ENCODE data around the gene NAA20. TPM values are rescaled to one million over a fixed set of nuclear protein-coding genes. Genes with fewer than 3 reads are reported as not detected.
"Not testable (repeated sequence)": the region's sequence is repeated elsewhere in the genome, so short reads cannot be mapped to it uniquely, and the experiment has no call there.

The NAA20 gene
- total RNA-seq, 1 donor from 2014 or later, result 44.8 TPM

DNA sequence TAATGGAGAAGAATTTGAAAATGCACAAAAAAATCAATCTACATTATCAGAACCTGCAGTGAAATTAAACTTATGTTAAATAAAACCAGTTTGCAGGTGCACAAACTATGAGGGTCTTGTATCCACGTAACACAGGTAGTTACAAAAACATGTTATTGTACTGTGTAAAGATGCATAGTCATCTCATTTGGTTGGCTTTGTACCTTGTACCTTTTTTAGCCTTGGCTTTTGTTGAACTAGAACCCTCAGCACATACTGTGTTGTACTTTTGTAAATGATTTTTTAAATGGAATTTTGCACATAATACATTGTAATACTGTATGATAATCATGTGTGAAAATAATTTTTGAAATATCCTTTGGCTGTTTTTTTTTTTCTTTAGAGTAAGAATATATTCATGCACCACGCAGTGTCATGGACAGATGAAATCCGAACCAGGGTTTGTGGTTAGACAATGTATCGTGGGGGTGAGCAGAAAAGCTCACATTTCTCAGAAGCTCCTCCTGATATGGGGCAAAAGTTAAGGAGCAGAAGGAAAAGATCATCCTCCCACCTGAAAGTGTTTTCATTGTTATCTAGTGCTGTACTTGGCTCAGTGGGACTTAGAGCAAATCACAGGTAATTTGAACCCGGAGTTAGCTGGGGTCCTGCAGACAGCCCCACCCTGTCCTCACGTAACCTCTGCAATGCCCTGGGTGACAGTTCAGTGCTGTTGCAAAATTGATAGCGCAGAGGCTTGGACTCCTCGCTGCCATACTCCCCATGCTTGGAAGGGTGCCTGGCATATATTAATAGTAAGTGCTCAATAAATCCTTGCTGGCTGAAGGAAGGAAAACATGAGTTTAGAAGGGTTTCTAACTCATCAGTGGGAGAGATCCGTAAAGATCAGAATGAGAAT lies 14.8 kb upstream of the NAA20 start:
- no peak for DNase-seq
- peaks cover 34% of the 10 kb centered on the region for H3K27me3 Mint-ChIP-seq
- no peak overlapping the region for H3K27ac Mint-ChIP-seq
- ChIA-PET CTCF (no interaction called here), POLR2A (interaction anchor here (0.7 kb wide), 1 partner anchor 10 kb away, joined by 4 read pairs; no protein-coding TSS in a partner anchor)
- no peaks in the 10 kb centered on the region for H3K36me3 Mint-ChIP-seq (ENCODE audit: low read depth)
- intact Hi-C loops (cut with micrococcal nuclease), result no loop called here
- H3K4me1 Mint-ChIP-seq, result peaks cover 17% of the 10 kb centered on the region
- ATAC-seq (ENCODE audit: low read depth), result no peak
- TF ChIP-seq, protein P1, sequence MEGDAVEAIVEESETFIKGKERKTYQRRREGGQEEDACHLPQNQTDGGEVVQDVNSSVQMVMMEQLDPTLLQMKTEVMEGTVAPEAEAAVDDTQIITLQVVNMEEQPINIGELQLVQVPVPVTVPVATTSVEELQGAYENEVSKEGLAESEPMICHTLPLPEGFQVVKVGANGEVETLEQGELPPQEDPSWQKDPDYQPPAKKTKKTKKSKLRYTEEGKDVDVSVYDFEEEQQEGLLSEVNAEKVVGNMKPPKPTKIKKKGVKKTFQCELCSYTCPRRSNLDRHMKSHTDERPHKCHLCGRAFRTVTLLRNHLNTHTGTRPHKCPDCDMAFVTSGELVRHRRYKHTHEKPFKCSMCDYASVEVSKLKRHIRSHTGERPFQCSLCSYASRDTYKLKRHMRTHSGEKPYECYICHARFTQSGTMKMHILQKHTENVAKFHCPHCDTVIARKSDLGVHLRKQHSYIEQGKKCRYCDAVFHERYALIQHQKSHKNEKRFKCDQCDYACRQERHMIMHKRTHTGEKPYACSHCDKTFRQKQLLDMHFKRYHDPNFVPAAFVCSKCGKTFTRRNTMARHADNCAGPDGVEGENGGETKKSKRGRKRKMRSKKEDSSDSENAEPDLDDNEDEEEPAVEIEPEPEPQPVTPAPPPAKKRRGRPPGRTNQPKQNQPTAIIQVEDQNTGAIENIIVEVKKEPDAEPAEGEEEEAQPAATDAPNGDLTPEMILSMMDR (IDR thresholded peaks at IDR 0.05), result no peak
- no peaks in the 10 kb centered on the region for H3K9me3 Mint-ChIP-seq
- H3K4me3 Mint-ChIP-seq, result no peak overlapping the region

DNA sequence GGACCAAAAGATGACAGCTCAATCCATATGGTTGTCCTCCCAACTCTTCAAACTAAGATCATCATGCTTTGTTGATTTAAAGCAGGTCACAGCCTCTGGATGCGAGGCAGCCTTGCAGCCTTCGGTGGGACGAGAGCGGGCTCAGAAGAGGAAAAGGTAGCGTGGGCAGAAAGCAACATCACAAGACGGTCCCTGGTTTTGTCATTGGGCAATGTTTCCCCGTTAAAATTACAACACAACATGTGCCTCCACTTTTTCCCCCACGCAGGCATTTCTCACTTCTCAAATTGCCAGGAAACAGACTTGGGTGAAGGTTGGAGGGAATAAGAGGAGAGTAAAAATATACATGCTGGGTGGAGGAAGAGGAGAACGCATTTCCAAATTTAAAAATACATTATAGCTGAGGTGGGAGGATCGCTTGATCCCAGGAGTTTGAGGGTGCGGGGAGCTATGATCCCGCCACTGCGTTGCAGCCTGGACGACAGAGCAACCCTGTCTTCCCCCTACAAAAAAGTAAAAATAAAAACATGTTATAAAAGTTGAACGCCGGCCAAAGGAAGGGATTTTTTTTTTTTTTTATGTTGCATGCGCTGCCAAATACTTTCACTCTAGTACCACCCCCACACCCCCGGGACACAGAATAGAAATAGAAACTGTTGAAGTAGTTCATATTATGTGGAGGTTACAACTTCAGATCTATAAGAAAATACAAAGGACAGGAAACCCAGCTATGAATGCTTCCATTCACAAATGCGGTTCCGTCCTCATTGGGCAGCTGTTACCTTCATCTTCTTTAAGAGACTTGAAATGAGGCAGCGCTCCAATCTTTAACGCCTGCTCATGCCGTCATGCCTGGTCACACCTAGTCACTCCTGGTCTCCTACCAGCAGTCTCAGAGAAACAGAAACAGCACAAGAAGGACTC lies 13.9 kb upstream of the NAA20 start:
- ChIA-PET POLR2A (interaction anchor here (0.7 kb wide), 1 partner anchor 88 kb away, joined by 3 read pairs; no protein-coding TSS in a partner anchor), CTCF (no interaction called here)
- ATAC-seq (ENCODE audit: low read depth), result peak; percentile 42
- peaks cover 17% of the 10 kb centered on the region for H3K4me1 Mint-ChIP-seq
- no peak for DNase-seq
- H3K36me3 Mint-ChIP-seq (ENCODE audit: low read depth), result no peaks in the 10 kb centered on the region
- H3K4me3 Mint-ChIP-seq, result peak overlapping the region; percentile 67
- no peak overlapping the region for H3K27ac Mint-ChIP-seq
- intact Hi-C loops (cut with micrococcal nuclease), result no loop called here
- peaks cover 37% of the 10 kb centered on the region for H3K27me3 Mint-ChIP-seq
- no peaks in the 10 kb centered on the region for H3K9me3 Mint-ChIP-seq
- TF ChIP-seq, protein P1 (IDR thresholded peaks at IDR 0.05), result no peak

DNA sequence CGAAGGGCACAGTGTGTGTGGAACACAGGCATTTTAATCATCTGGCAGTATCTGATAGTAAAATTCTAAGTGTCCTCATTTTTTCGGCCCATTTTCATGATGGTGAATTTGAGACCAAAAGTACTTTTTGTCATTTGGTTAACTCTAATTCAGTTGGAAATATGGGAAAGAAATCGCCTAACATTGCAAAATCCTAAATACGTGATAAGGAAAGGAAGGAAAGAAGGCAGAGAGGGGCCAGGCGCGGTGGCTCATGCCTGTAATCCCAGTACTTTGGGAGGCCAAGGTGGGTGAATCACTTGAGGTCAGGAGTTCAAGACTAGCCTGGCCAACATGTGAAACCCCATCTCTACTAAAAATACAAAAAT lies 13.2 kb upstream of the NAA20 start:
- H3K36me3 Mint-ChIP-seq (ENCODE audit: low read depth); DNase-seq; intact Hi-C loops (cut with micrococcal nuclease); H3K9me3 Mint-ChIP-seq; H3K27ac Mint-ChIP-seq; CTCF ChIA-PET; POLR2A ChIA-PET; ATAC-seq (ENCODE audit: low read depth): not testable (repeated sequence)
- peaks cover 37% of the 10 kb centered on the region for H3K27me3 Mint-ChIP-seq
- peaks cover 17% of the 10 kb centered on the region for H3K4me1 Mint-ChIP-seq
- H3K4me3 Mint-ChIP-seq, result peak overlapping the region; percentile 67

DNA sequence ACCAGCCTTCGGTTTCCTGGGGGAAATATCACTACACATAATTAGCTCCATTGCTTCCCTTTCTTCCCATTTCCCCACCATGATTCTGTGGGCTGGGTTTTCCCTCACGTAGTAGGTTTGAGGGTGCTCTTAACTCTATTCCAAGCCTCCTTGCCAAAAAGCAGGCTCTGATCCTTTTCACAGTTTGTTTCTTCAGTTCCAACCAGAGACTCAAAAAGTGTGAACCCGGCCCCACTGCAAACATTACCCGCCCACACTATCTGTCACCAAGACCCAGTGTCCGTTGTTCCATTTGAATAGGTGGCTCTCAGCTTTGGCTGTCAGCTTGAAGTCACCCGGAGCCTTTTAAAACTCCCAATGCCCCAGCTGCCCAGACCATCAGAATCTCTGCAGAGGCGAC lies 11.8 kb upstream of the NAA20 start:
- Mint-ChIP-seq H3K27ac (no peak overlapping the region), H3K9me3 (no peaks in the 10 kb centered on the region), H3K4me1 (peaks cover 17% of the 10 kb centered on the region), H3K36me3 (ENCODE audit: low read depth) (no peaks in the 10 kb centered on the region), H3K4me3 (no peak overlapping the region), H3K27me3 (peaks cover 42% of the 10 kb centered on the region)
- intact Hi-C loops (cut with micrococcal nuclease), result no loop called here
- CTCF ChIA-PET, result no interaction called here
- POLR2A ChIA-PET, result no interaction called here
- TF ChIP-seq, protein P1 (IDR thresholded peaks at IDR 0.05), result no peak
- DNase-seq (no peak), ATAC-seq (ENCODE audit: low read depth) (no peak)

DNA sequence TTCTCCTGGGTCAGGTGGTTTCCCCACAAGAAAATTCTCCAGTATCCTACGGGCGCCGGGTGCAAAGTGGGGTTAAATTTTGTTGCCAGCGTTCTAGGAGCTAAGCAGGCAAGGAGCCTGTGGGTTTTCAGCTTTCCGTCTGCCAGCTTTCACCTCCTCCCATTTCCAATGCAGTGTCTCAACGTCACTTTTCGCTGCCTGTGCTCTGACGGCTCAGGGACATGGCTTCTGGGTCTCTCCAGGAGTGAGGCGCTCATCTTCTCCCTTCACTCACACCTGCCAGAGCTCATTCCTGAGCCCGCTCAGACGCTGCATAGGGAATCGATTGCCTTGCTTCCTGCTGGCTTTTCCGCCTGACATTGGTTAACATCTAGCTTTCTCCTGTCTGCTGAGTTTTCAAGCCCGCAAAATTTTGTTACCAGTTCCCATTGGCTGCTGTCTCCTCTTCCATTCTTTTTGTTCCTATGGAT lies 7.3 kb upstream of the NAA20 start:
- TF ChIP-seq, protein P1 (IDR thresholded peaks at IDR 0.05), result no peak
- Mint-ChIP-seq H3K36me3 (ENCODE audit: low read depth) (no peaks in the 10 kb centered on the region), H3K4me1 (peaks cover 1% of the 10 kb centered on the region), H3K27ac (no peak overlapping the region), H3K9me3 (no peaks in the 10 kb centered on the region), H3K27me3 (peaks cover 19% of the 10 kb centered on the region), H3K4me3 (no peak overlapping the region)
- intact Hi-C loops (cut with micrococcal nuclease), result loop anchor here (10.0 kb wide), 2 partner anchors 1215 to 1425 kb away; partner anchors contain the start of gene DTD1
- CTCF ChIA-PET, result no interaction called here
- POLR2A ChIA-PET, result no interaction called here
- DNase-seq, result no peak
- no peak for ATAC-seq (ENCODE audit: low read depth)

All from activated B cell treated with CpG ODN at 0.5 μM for 24 hours (primary cell).